ENCODE data around the gene SOD3. TPM values are rescaled to one million over a fixed set of nuclear protein-coding genes. Genes with fewer than 3 reads are reported as not detected.

The SOD3 gene
- polyA plus RNA-seq, 1 donor (not counting 4 experiments of a cell fraction or from before 2014, with no cell fraction given), result not detected

- H3K4me3 ChIP-seq (ENCODE audit: control insufficient read depth in 2 of 3, extremely low read depth in 1 of 3, insufficient read depth in 2 of 3, low read depth in 1 of 3, low read length in 3 of 3), result no peak overlapping the region
- DNase-seq (ENCODE audit: low read depth, low spot score) (no peak), FAIRE-seq (no peak)
- H3K9me1 ChIP-seq (ENCODE audit: control insufficient read depth, extremely low read depth, insufficient read depth, low read length), result no peaks in the 10 kb centered on the region
- H3K9ac ChIP-seq (ENCODE audit: control insufficient read depth, extremely low read depth, insufficient read depth, low read length), result no peak overlapping the region
- no peaks in the 10 kb centered on the region for H3K4me1 ChIP-seq (ENCODE audit: control insufficient read depth, extremely low read depth, insufficient read depth, low read length)
- H3K4me2 ChIP-seq (ENCODE audit: control insufficient read depth, extremely low read depth, insufficient read depth, low read depth, low read length), result no peak overlapping the region
- H3K79me2 ChIP-seq (ENCODE audit: control insufficient read depth, insufficient read depth, low read length), result no peaks in the 10 kb centered on the region
- no peak overlapping the region for H3K27ac ChIP-seq (ENCODE audit: control insufficient read depth, insufficient read depth, low read length)
- dilution Hi-C loops (cut with MboI; ENCODE audit: extremely low pct_ligation_motif_present, low sequenced_read_pairs), result no loop called here
- no peaks in the 10 kb centered on the region for H3K9me3 ChIP-seq (ENCODE audit: control insufficient read depth, low read depth, low read length)
- no peak for TF ChIP-seq EZH2 (IDR thresholded peaks at IDR 0.05; ENCODE audit: low read length)
- H3K36me3 ChIP-seq (ENCODE audit: control insufficient read depth in 2 of 2, extremely low read depth in 1 of 2, insufficient read depth in 2 of 2, low read length in 2 of 2), result no peaks in the 10 kb centered on the region
- no peaks in the 10 kb centered on the region for H4K20me1 ChIP-seq (ENCODE audit: control insufficient read depth, extremely low read depth, insufficient read depth, low read length)
- no peak overlapping the region for H2AFZ ChIP-seq (ENCODE audit: control insufficient read depth, low read length)
- H3K27me3 ChIP-seq (ENCODE audit: control insufficient read depth, extremely low read depth, insufficient read depth, low read length), result peaks cover 21% of the 10 kb centered on the region
Measured at GRCh38 chr4:24794051-24794450, 1.3 kb upstream of the SOD3 start.

GRCh38 chr4:24794480-24794879, 893 bp upstream of the SOD3 start:
- no peaks in the 10 kb centered on the region for H3K9me3 ChIP-seq (ENCODE audit: control insufficient read depth, low read depth, low read length)
- no peak for FAIRE-seq
- no peak overlapping the region for H3K9ac ChIP-seq (ENCODE audit: control insufficient read depth, extremely low read depth, insufficient read depth, low read length)

More at GRCh38 chr4:24794480-24794879, 893 bp upstream of the SOD3 start:
- H3K27ac ChIP-seq (ENCODE audit: control insufficient read depth, insufficient read depth, low read length), result no peak overlapping the region
- no peaks in the 10 kb centered on the region for H3K9me1 ChIP-seq (ENCODE audit: control insufficient read depth, extremely low read depth, insufficient read depth, low read length)
- no peak for DNase-seq (ENCODE audit: low read depth, low spot score)
- dilution Hi-C loops (cut with MboI; ENCODE audit: extremely low pct_ligation_motif_present, low sequenced_read_pairs), result no loop called here
- H3K4me2 ChIP-seq (ENCODE audit: control insufficient read depth, extremely low read depth, insufficient read depth, low read depth, low read length), result no peak overlapping the region
- no peak overlapping the region for H3K4me3 ChIP-seq (ENCODE audit: control insufficient read depth in 2 of 3, extremely low read depth in 1 of 3, insufficient read depth in 2 of 3, low read depth in 1 of 3, low read length in 3 of 3)
- H3K27me3 ChIP-seq (ENCODE audit: control insufficient read depth, extremely low read depth, insufficient read depth, low read length), result peaks cover 25% of the 10 kb centered on the region
- no peaks in the 10 kb centered on the region for H3K4me1 ChIP-seq (ENCODE audit: control insufficient read depth, extremely low read depth, insufficient read depth, low read length)
- TF ChIP-seq EZH2 (IDR thresholded peaks at IDR 0.05; ENCODE audit: low read length) (no peak), CTCF (optimal IDR thresholded peaks at IDR 0.05 in 1 of 3, IDR thresholded peaks at IDR 0.05 in 1 of 3, conservative IDR thresholded peaks at IDR 0.05 in 1 of 3; ENCODE audit: extremely low read depth in 1 of 3, insufficient read depth in 2 of 3, low read length in 3 of 3) (no peak)
- H3K79me2 ChIP-seq (ENCODE audit: control insufficient read depth, insufficient read depth, low read length), result no peaks in the 10 kb centered on the region
- no peaks in the 10 kb centered on the region for H4K20me1 ChIP-seq (ENCODE audit: control insufficient read depth, extremely low read depth, insufficient read depth, low read length)
- no peak overlapping the region for H2AFZ ChIP-seq (ENCODE audit: control insufficient read depth, low read length)
- H3K36me3 ChIP-seq (ENCODE audit: control insufficient read depth in 2 of 2, extremely low read depth in 1 of 2, insufficient read depth in 2 of 2, low read length in 2 of 2), result no peaks in the 10 kb centered on the region
